H1 (cell line): ENCODE data around the gene SNX21. TPM values are rescaled to one million over a fixed set of nuclear protein-coding genes. Genes with fewer than 3 reads are reported as not detected.

Experiments
- CTCF ChIA-PET: fragments of 300-600 bp; sonication (Branson Sonifier 250); formaldehyde crosslinking; loops from one replicate; lab custom pipeline; 2021; ENCODE audit not compliant: partially characterized antibody; lab: Charles Lee
- POLR2A ChIA-PET: fragments of 300-600 bp; sonication (Branson Sonifier 250); formaldehyde crosslinking; loops from one replicate; lab custom pipeline; 2021; ENCODE audit warnings: inconsistent platforms; ENCODE audit not compliant: partially characterized antibody; lab: Charles Lee
- DNase-seq, 2 experiments: peaks; one replicate each; pipeline versions ENCODE4 v3.0.0 to v3.0.0-alpha.2; 2010 to 2022; ENCODE audit warnings: low spot score in 2 of 2, low read depth in 1 of 2, mixed read lengths in 1 of 2
- FAIRE-seq: peaks from 2 replicates; lab custom pipeline; 2011; peaks lifted over from hg19 to GRCh38; lab: Jason Lieb, UNC
- H2AFZ ChIP-seq: 2 replicates; pipeline ENCODE4 v1.8.1; 2012; ENCODE audit warnings: low read length, inconsistent platforms
- H2AK5ac ChIP-seq: 2 replicates; pipeline ENCODE4 v1.6.1; 2013; ENCODE audit warnings: low read depth, low read length
- H2BK120ac ChIP-seq: replicated peaks from 2 replicates; pipeline ENCODE3; 2013; ENCODE audit warnings: low read depth, low read length, inconsistent platforms
- H2BK12ac ChIP-seq: 2 replicates; pipeline ENCODE4 v1.6.1; 2013; ENCODE audit warnings: low read depth, low read length
- H2BK15ac ChIP-seq: 2 replicates; pipeline ENCODE4 v1.6.1; 2013; ENCODE audit warnings: low read length
- H2BK20ac ChIP-seq: 2 replicates; pipeline ENCODE4 v1.6.1; 2013; ENCODE audit warnings: low read length
- H2BK5ac ChIP-seq: 2 replicates; pipeline ENCODE4 v1.6.1; 2013; ENCODE audit warnings: low read depth, low read length
- H3K14ac ChIP-seq: 2 replicates; pipeline ENCODE4 v1.6.1; 2013; ENCODE audit warnings: inconsistent platforms; ENCODE audit not compliant: insufficient read length
- H3K18ac ChIP-seq: 2 replicates; pipeline ENCODE4 v1.6.1; 2013; ENCODE audit warnings: low read length; ENCODE audit errors: extremely low read depth
- H3K23ac ChIP-seq: 2 replicates; pipeline ENCODE4 v1.6.1; 2013; ENCODE audit warnings: inconsistent platforms; ENCODE audit not compliant: insufficient read length
- H3K23me2 ChIP-seq: 2 replicates; pipeline ENCODE4 v1.6.1; 2013; ENCODE audit warnings: low read depth, low read length
- H3K27ac ChIP-seq: 2 replicates; pipeline ENCODE4 v1.6.1; 2011; ENCODE audit warnings: low read depth, low read length, inconsistent platforms
- H3K27me3 ChIP-seq, 4 experiments: replicated peaks in 1 of 4; 1 replicate in 1 of 4; 2 replicates in 3 of 4; pipeline versions ENCODE4 v1.6.1 to v1.8.1; 2011 to 2013; ENCODE audit warnings: low read length in 3 of 4, mild to moderate bottlenecking in 3 of 4, inconsistent platforms in 2 of 4, mixed read lengths in 2 of 4, moderate library complexity in 1 of 4; ENCODE audit not compliant: control insufficient read depth in 3 of 4, insufficient read depth in 3 of 4; ENCODE audit errors: extremely low read depth in 1 of 4
- H3K36me3 ChIP-seq, 4 experiments: 2 replicates each; pipeline versions ENCODE4 v1.6.1 to v1.8.1; 2011 to 2013; ENCODE audit warnings: mild to moderate bottlenecking in 4 of 4, low read length in 3 of 4, moderate library complexity in 2 of 4, control low read depth in 1 of 4, inconsistent platforms in 1 of 4; ENCODE audit not compliant: insufficient read depth in 4 of 4, control insufficient read depth in 2 of 4
- H3K4ac ChIP-seq: replicated peaks from 2 replicates; pipeline ENCODE3; 2013; ENCODE audit warnings: low read length, low read depth, mixed read lengths, inconsistent platforms; ENCODE audit not compliant: insufficient read length
- H3K4me1 ChIP-seq, 4 experiments: replicated peaks in 1 of 4; 1 replicate in 1 of 4; 2 replicates in 3 of 4; pipeline versions ENCODE4 v1.6.1 to v1.8.1; 2011 to 2013; ENCODE audit warnings: low read length in 3 of 4, inconsistent platforms in 2 of 4, mixed read lengths in 1 of 4; ENCODE audit not compliant: insufficient read depth in 4 of 4, control insufficient read depth in 3 of 4
- H3K4me2 ChIP-seq, 2 experiments: 2 replicates each; pipeline versions ENCODE4 v1.6.1 to v1.8.1; 2011 to 2013; ENCODE audit warnings: low read depth in 2 of 2, low read length in 2 of 2, control low read depth in 1 of 2, inconsistent platforms in 1 of 2, mild to moderate bottlenecking in 1 of 2; ENCODE audit not compliant: insufficient read depth in 1 of 2
- H3K4me3 ChIP-seq, 4 experiments: fragments of 200-600, 300-600 bp in 1 of 4; sonication (generic), shearing (Covaris generic), sonication (Bioruptor Twin) in 1 of 4; 2 replicates each; pipeline versions ENCODE4 v1.5.1 to v1.8.1; 2011 to 2016; ENCODE audit warnings: low read length in 4 of 4, low read depth in 3 of 4, control low read depth in 2 of 4, inconsistent platforms in 2 of 4, mild to moderate bottlenecking in 2 of 4, mixed read lengths in 1 of 4, moderate library complexity in 1 of 4; ENCODE audit not compliant: insufficient read depth in 2 of 4; ENCODE audit errors: extremely low read depth in 1 of 4
- H3K56ac ChIP-seq: replicated peaks from 2 replicates; pipeline ENCODE3; 2013; ENCODE audit warnings: low read depth, mild to moderate bottlenecking, mixed read lengths, low read length, inconsistent platforms; ENCODE audit not compliant: insufficient read length
- H3K79me1 ChIP-seq: 2 replicates; pipeline ENCODE4 v1.6.1; 2013; ENCODE audit warnings: low read depth, low read length, control low read depth
- H3K79me2 ChIP-seq, 2 experiments: 2 replicates each; pipeline versions ENCODE4 v1.6.1 to v1.8.1; 2012 to 2013; ENCODE audit warnings: low read length in 2 of 2, mild to moderate bottlenecking in 2 of 2, inconsistent platforms in 1 of 2; ENCODE audit not compliant: insufficient read depth in 2 of 2, control insufficient read depth in 1 of 2
- H3K9ac ChIP-seq, 4 experiments: replicated peaks in 1 of 4; 1 replicate in 1 of 4; 2 replicates in 3 of 4; pipeline versions ENCODE4 v1.6.1 to v1.8.1; 2011 to 2013; ENCODE audit warnings: low read depth in 3 of 4, low read length in 3 of 4, control low read depth in 2 of 4, mild to moderate bottlenecking in 2 of 4, moderate library complexity in 2 of 4, inconsistent platforms in 1 of 4; ENCODE audit errors: extremely low read depth in 1 of 4
- H3K9me3 ChIP-seq, 2 experiments: 2 replicates each; pipeline versions ENCODE4 v1.6.1 to v1.8.1; 2012 to 2013; ENCODE audit warnings: mild to moderate bottlenecking in 2 of 2, moderate library complexity in 2 of 2, control low read depth in 1 of 2, inconsistent platforms in 1 of 2, low read depth in 1 of 2, low read length in 1 of 2, mixed read lengths in 1 of 2; ENCODE audit not compliant: insufficient read depth in 2 of 2
- H4K20me1 ChIP-seq, 2 experiments: replicated peaks in 1 of 2; 2 replicates each; pipeline versions ENCODE3 to v1.8.1; 2011 to 2013; ENCODE audit warnings: inconsistent platforms in 2 of 2, low read length in 2 of 2, mild to moderate bottlenecking in 1 of 2; ENCODE audit not compliant: insufficient read depth in 2 of 2, control insufficient read depth in 1 of 2
- H4K5ac ChIP-seq: 2 replicates; pipeline ENCODE4 v1.6.1; 2013; ENCODE audit warnings: low read length, low read depth, mixed read lengths, inconsistent platforms; ENCODE audit not compliant: insufficient read length
- H4K8ac ChIP-seq: 2 replicates; pipeline ENCODE4 v1.8.0; 2013; ENCODE audit warnings: mild to moderate bottlenecking, moderate library complexity, low read length, inconsistent platforms; ENCODE audit not compliant: insufficient read depth; ENCODE audit errors: extremely low read depth
- H4K91ac ChIP-seq: replicated peaks from 2 replicates; pipeline ENCODE3; 2013; ENCODE audit warnings: low read length, mixed read lengths, inconsistent platforms; ENCODE audit not compliant: insufficient read length
- CEBPB ChIP-seq: IDR thresholded peaks from 2 replicates; pipeline ENCODE4 v1.6.1; 2012; ENCODE audit warnings: low read depth, low read length
- JUN ChIP-seq: IDR thresholded peaks from 2 replicates; pipeline ENCODE4 v1.6.1; 2011; ENCODE audit warnings: low read depth, mild to moderate bottlenecking, improper control_type of control experiment, low read length
- JUND ChIP-seq: IDR thresholded peaks from 2 replicates; pipeline ENCODE4 v1.6.1; 2011; ENCODE audit warnings: mild to moderate bottlenecking, improper control_type of control experiment, low read length
- POLR2A ChIP-seq, 2 experiments: IDR thresholded peaks; 1 replicate in 1 of 2; 2 replicates in 1 of 2; pipeline ENCODE4 v1.6.1; 2011; ENCODE audit warnings: low read depth in 2 of 2, low read length in 2 of 2, mild to moderate bottlenecking in 2 of 2; ENCODE audit errors: control extremely low read depth in 1 of 2
- POLR2AphosphoS5 ChIP-seq: IDR thresholded peaks from 2 replicates; pipeline ENCODE4 v1.6.1; 2011; ENCODE audit warnings: low read depth, low read length
- POU5F1 ChIP-seq: IDR thresholded peaks from 2 replicates; pipeline ENCODE4 v1.6.1; 2011; ENCODE audit warnings: low read depth, mild to moderate bottlenecking, low read length, moderate library complexity
- SP4 ChIP-seq: IDR thresholded peaks from 2 replicates; pipeline ENCODE4 v1.6.1; 2012; ENCODE audit warnings: low read length, inconsistent platforms
- TAF1 ChIP-seq: IDR thresholded peaks from 2 replicates; pipeline ENCODE4 v1.6.1; 2011; ENCODE audit warnings: mild to moderate bottlenecking, low read depth, low read length
- TCF12 ChIP-seq: IDR thresholded peaks from 2 replicates; pipeline ENCODE4 v1.6.1; 2011; ENCODE audit warnings: low read depth, mild to moderate bottlenecking, low read length
- TEAD4 ChIP-seq: IDR thresholded peaks from 2 replicates; pipeline ENCODE4 v1.6.1; 2012; ENCODE audit warnings: low read depth, low read length, inconsistent platforms, mixed read lengths
- YY1 ChIP-seq: IDR thresholded peaks from 2 replicates; pipeline ENCODE4 v1.6.1; 2011; ENCODE audit warnings: low read depth, mild to moderate bottlenecking, low read length
- WGBS, 2 experiments: shearing (Covaris generic) in 1 of 2; methylation state at CpG; one replicate each; pipeline versions ENCODE4 v1.1.6 to v1.1.7; 2013 to 2015; ENCODE audit warnings: low lambda C conversion rate in 2 of 2, mixed read lengths in 2 of 2, inconsistent platforms in 1 of 2, low coverage in 1 of 2, missing lambda C conversion rate in 1 of 2; ENCODE audit not compliant: insufficient replicate concordance in 2 of 2, insufficient coverage in 1 of 2, insufficient read length in 1 of 2; ENCODE audit errors: extremely low coverage in 1 of 2, missing lambda C conversion rate in 1 of 2; 5-methylcytosine and 5-hydroxymethylcytosine counted together
- polyA plus RNA-seq, 7 experiments: library from polyadenylated mRNA; depleted of rRNA in 3 of 7; stranded (reverse) in 5 of 7; unstranded in 2 of 7; fragments of >200 nt in 5 of 7; fragments of 200-250 nt in 2 of 7; gene quantifications; 1 replicate in 5 of 7; 2 replicates in 1 of 7; 4 replicates in 1 of 7; pipeline versions ENCODE4 v1.2.1 to v1.2.3, GENCODE V29; 2011 to 2013; ENCODE audit warnings: missing spikeins in 2 of 7, mixed read lengths in 2 of 7
- total RNA-seq: library from RNA; stranded (reverse); fragmentation: NEBNext Ultra II Directional; extraction: Animal tissue kit (Norgen Biotek cat#: 25700); gene quantifications from 2 replicates; pipeline ENCODE4 v1.2.1, GENCODE V29; 2021
- TF ChIP-seq, protein P1 (sequence below): IDR thresholded peaks from 2 replicates; pipeline ENCODE4 v1.6.1; 2011; ENCODE audit warnings: low read length, improper control_type of control experiment

SNX21 gene
- total and polyA plus RNA-seq, 2 of the 8 experiments (the other 6 are each of a cell fraction or from before 2014, with no cell fraction given), result 15.8 to 16.8 TPM

DNA sequence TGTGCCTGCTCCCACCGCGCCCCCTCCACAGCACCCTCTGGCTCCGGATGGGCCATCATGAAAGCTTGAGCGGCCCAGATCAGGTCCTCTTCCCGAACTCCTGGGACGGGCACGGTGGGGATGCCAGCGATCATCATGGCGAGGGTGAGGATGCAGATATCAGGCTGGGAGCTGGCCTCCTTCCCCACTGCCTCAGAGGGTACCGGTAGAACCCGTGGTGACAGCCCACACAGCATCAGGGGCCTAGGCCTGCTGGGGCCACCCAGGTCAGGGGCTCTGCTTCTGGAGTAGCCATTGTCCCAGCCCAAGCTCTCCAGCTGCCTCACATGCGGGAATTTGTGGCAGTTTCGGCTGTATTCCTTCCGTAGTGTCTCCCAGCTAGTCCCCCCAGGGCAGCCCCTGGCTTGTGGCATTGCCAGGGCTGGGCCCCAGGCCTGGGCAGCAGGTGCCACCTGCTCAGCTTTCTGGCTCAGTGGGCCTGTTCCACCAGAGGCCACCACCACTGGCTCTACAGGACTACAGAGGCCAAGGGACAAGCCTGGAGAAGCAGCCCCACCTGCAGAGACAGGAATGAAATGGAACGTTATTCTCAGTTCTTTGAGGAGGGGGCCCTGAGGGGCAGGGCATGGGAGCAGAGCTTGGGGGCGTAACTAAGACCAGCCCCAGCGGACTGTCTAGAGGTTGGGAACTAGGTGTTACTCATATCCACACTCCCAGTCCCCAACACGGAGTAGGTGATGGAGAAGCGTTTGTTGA, 53.2 kb downstream of the SNX21 start:
- Histone ChIP-seq H3K23me2 (peaks cover 13% of the 10 kb centered on the region; the same call in 1 of the 2 replicates), H3K36me3 (peaks cover 8 to 18% (median 16%) of the 10 kb centered on the region in 4 experiments), H3K23ac (no peak overlapping the region), H2BK15ac (no peak overlapping the region), H3K18ac (no peak overlapping the region), H3K79me1 (peaks cover 3% of the 10 kb centered on the region; the same call in 1 of the 2 replicates), H4K20me1 (peaks cover 0 to 7% of the 10 kb centered on the region in 2 experiments), H3K4ac (no peak overlapping the region), H2AFZ (no peak overlapping the region), H4K8ac (0 out of 2 replicates have a peak overlapping the region, but pooled peaks have one; percentile 35), H3K4me3 (no peak overlapping the region), H3K4me2 (no peak overlapping the region), H3K4me1 (peaks cover 0 to 7% (median 4%) of the 10 kb centered on the region in 4 experiments; a peak in 6 of 7 replicates), H4K91ac (no peak overlapping the region), H3K9ac (no peak overlapping the region), H2BK20ac (no peak overlapping the region), H2BK5ac (no peak overlapping the region), H3K79me2 (peaks cover 0 to 17% of the 10 kb centered on the region in 2 experiments; a peak in 1 of 4 replicates), H2AK5ac (no peak overlapping the region), H2BK12ac (no peak overlapping the region), H3K27me3 (no peaks in the 10 kb centered on the region), H3K9me3 (no peaks in the 10 kb centered on the region), H3K56ac (no peak overlapping the region), H2BK120ac (no peak overlapping the region), H3K14ac (no peak overlapping the region), H4K5ac (no peak overlapping the region), H3K27ac (no peak overlapping the region)
- no peak for TF ChIP-seq POU5F1
- no peak for TF ChIP-seq POLR2AphosphoS5
- no peak for TF ChIP-seq YY1
- TF ChIP-seq POLR2A (IDR thresholded peaks at IDR 0.05; ENCODE audit: control extremely low read depth in 1 of 2, low read depth in 2 of 2, low read length in 2 of 2), result no peak
- TF ChIP-seq, protein P1, sequence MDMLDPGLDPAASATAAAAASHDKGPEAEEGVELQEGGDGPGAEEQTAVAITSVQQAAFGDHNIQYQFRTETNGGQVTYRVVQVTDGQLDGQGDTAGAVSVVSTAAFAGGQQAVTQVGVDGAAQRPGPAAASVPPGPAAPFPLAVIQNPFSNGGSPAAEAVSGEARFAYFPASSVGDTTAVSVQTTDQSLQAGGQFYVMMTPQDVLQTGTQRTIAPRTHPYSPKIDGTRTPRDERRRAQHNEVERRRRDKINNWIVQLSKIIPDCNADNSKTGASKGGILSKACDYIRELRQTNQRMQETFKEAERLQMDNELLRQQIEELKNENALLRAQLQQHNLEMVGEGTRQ, result no peak
- TF ChIP-seq TEAD4, result no peak
- TF ChIP-seq JUND, result no peak
- no peak for TF ChIP-seq CEBPB
- TF ChIP-seq TCF12, result no peak
- no peak for TF ChIP-seq TAF1
- TF ChIP-seq SP4, result no peak
- no peak for TF ChIP-seq JUN
- FAIRE-seq, result no peak
- ChIA-PET POLR2A (interaction anchor here (0.6 to 1.7 kb wide), 9 partner anchors 9 to 62 kb away, joined by 3 to 8 read pairs (median 4); partner anchors contain the start of gene PCIF1), CTCF (interaction anchor here (1.0 kb wide), 1 partner anchor 65 kb away, joined by 3 read pairs; no protein-coding TSS in a partner anchor)
- no peak for DNase-seq
- 94% methylated on average over 19 of the region's 19 CpGs; no CpG with 5 or more reads in 1 of the 2 experiments for WGBS, 2 experiments
